ENCODE results near the gene PLCB3.

PLCB3 gene

GRCh38 chr11:64268025-64268892 is 16.9 kb downstream of the PLCB3 start:
- no peak for DNase-seq

GRCh38 chr11:64268893-64269539 is 17.7 kb downstream of the PLCB3 start:
- DNase-seq = no peak

GRCh38 chr11:64269540-64270220 is 18.4 kb downstream of the PLCB3 start:
- peak; percentile 97 to 98 for DNase-seq

- DNase-seq = no peak
These were observed 23.9 kb downstream of the PLCB3 start for GRCh38 chr11:64275031-64275800.

GRCh38 chr11:64275841-64276240 is 24.5 kb downstream of the PLCB3 start:
- DNase-seq = no peak

- DNase-seq = no peak
These were observed 25.5 kb downstream of the PLCB3 start for GRCh38 chr11:64276653-64277431.

GRCh38 chr11:64278576-64279190 is 27.4 kb downstream of the PLCB3 start:
- no peak for DNase-seq

GRCh38 chr11:64281957-64282770 is 30.8 kb downstream of the PLCB3 start:
- DNase-seq = no peak

GRCh38 chr11:64283092-64283491 is 31.8 kb downstream of the PLCB3 start:
- DNase-seq = no peak

GRCh38 chr11:64284048-64284961 is 33.0 kb downstream of the PLCB3 start, which contains the start of gene BAD:
BAD (minus strand) TSS chr11:64284665; CDS start chr11:64284368, 297 bp downstream.
- DNase-seq = peak; percentile 72 to 89

- peak; percentile 64 to 83 for DNase-seq
These were observed 33.9 kb downstream of the PLCB3 start, which contains the start of gene GPR137 for GRCh38 chr11:64284962-64285884. GPR137 (plus strand) TSS chr11:64285848; CDS start chr11:64286525, 677 bp downstream.

- DNase-seq = no peak
These were observed 34.8 kb downstream of the PLCB3 start for GRCh38 chr11:64285885-64286800.

GRCh38 chr11:64286801-64287159 is 35.5 kb downstream of the PLCB3 start:
- no peak for DNase-seq

- DNase-seq = no peak
These were observed 36.5 kb downstream of the PLCB3 start for GRCh38 chr11:64287676-64288352.

GRCh38 chr11:64288353-64288750 is 37.0 kb downstream of the PLCB3 start:
- no peak for DNase-seq

- DNase-seq = no peak
These were observed 37.8 kb downstream of the PLCB3 start for GRCh38 chr11:64289002-64289564.
